Heart right ventricle (tissue), 16 donors: ENCODE data around the gene NFIL3. TPM values are rescaled to one million over a fixed set of nuclear protein-coding genes. Genes with fewer than 3 reads are reported as not detected.
A peak's percentile ranks its signal among the peaks of the same experiment; 100 is the strongest.
"Not testable (repeated sequence)": the region's sequence is repeated elsewhere in the genome, so short reads cannot be mapped to it uniquely, and the experiment has no call there.

Experiments used
- ATAC-seq, 8 donors: fragments of 200-7000 bp; cut with Tn5 transposase; one replicate each; pipeline ENCODE4 v1.9.1; 2020; ENCODE audit warnings: mild to moderate bottlenecking in 8 of 8, moderate library complexity in 8 of 8, moderate number of reproducible peaks in 1 of 8
- DNase-seq, 2 donors: peaks; one replicate each; pipeline ENCODE4 v3.0.0-alpha.2; 2020
- H3K27ac ChIP-seq, 10 donors: fragments of 200-600 bp; sonication (generic) in 2 of 10; one replicate each; pipeline versions ENCODE4 v1.5.0 to v1.8.0; 2020 to 2022; ENCODE audit warnings: mild to moderate bottlenecking in 3 of 10
- H3K27me3 ChIP-seq, 7 donors: fragments of 200-600 bp; one replicate each; pipeline ENCODE4 v1.8.0; 2021 to 2022; ENCODE audit warnings: mild to moderate bottlenecking in 2 of 7
- H3K36me3 ChIP-seq, 9 donors: fragments of 200-600 bp; sonication (generic) in 1 of 9; one replicate each; pipeline versions ENCODE4 v1.5.0 to v1.8.0; 2020 to 2022; ENCODE audit warnings: mild to moderate bottlenecking in 2 of 9
- H3K4me1 ChIP-seq, 9 donors: fragments of 200-600 bp; sonication (generic) in 1 of 9; one replicate each; pipeline versions ENCODE4 v1.5.0 to v1.8.0; 2020 to 2022; ENCODE audit warnings: mild to moderate bottlenecking in 4 of 9
- H3K4me3 ChIP-seq, 10 donors: fragments of 200-600 bp; sonication (generic) in 2 of 10; one replicate each; pipeline versions ENCODE4 v1.5.0 to v1.8.0; 2020 to 2022; ENCODE audit warnings: mild to moderate bottlenecking in 7 of 10, moderate library complexity in 2 of 10
- H3K9me3 ChIP-seq, 11 donors: fragments of 200-600 bp in 10 of 11; sonication (generic) in 2 of 11; one replicate each; pipeline versions ENCODE4 v1.5.0 to v1.8.0; 2013 to 2022; ENCODE audit warnings: mild to moderate bottlenecking in 2 of 11, control low read depth in 1 of 11, moderate library complexity in 1 of 11
- CTCF ChIP-seq, 9 donors: fragments of 200-600 bp; sonication (generic) in 2 of 9; IDR thresholded peaks; one replicate each; pipeline versions ENCODE4 v1.5.0 to v1.8.0; 2021 to 2022; ENCODE audit warnings: antibody characterized with exemption in 9 of 9, mild to moderate bottlenecking in 5 of 9, moderate library complexity in 1 of 9
- WGBS, 2 donors: extraction: QIAGEN DNeasy Blood & Tissue Kit; methylation state at CpG; one replicate each; pipeline ENCODE4 v1.1.7; 2013; ENCODE audit warnings: inconsistent platforms in 1 of 2; 5-methylcytosine and 5-hydroxymethylcytosine counted together
- intact Hi-C, 10 donors: fragments of 100-400 bp; cut with DNase I; formaldehyde crosslinking; loops; one replicate each; pipeline versions ENCODE4 v1.11.1 to v1.14.2; 2022
- long read RNA-seq, 3 donors: library from polyadenylated mRNA; unstranded; transcript quantifications; one replicate each; pipeline ENCODE4 v2.0.0, GENCODE V29; 2020 to 2021
- polyA plus RNA-seq, 2 donors: library from polyadenylated mRNA; stranded (reverse); fragments of 200-250 nt; gene quantifications; one replicate each; pipeline ENCODE4 v1.2.3, GENCODE V29; 2013
- total RNA-seq, 10 donors: library from RNA; stranded (reverse); fragmentation: NEBNext Ultra II Directional in 3 of 10; extraction: Animal tissue kit (Norgen Biotek cat#: 25700) in 3 of 10; gene quantifications; one replicate each; pipeline versions ENCODE4 v1.2.1 to v1.2.4, GENCODE V29; 2021 to 2023
- donor health status: Arrhythmogenic right ventricular cardiomyopathy.
- donor health status: ischemic (EF 13 %, LVEDD 7.1; RV severe dilation, severe dysfunction).
- donor health status: healthy with polysubstance abuse.
- donor health status: DM: no; HTN: yes; CAD: no.
- donor health status: DM: no; HTN: no; CAD: no.
- donor health status: ischemic (EF 25% LVEDD 6.9; RV normal size, moderate dysfunction).
- donor health status: ischemic (EF 25% LVEDD 5.7; RV mildly dilated, moderate dysfunction).
- donor health status: healthy.
- donor health status: DM: yes; HTN: yes; CAD: no.
- donor health status: Ischemic cardiomyopathy.
- donor health status: ischemic (EF 35%, LVEDD 5.7; RV mildly dilated, moderate dysfunction).
- donor health status: nonischemic (EF 11% LVEDD 7.7; RV severe dilation, severe dysfunction).
- donor health status: DM: yes; HTN: yes; CAD: no.
- donor health status: PGD.
- donor health status: ischemic (EF 29% LVEDD 5.4; RV normal size, mild dysfunction).
- donor health status: nonischemic (EF 23%, LVEDD 6.1; RV moderate dilation, normal function).

NFIL3 gene
- 10 to 100 TPM; 18.6 to 88.0 (median 30.5) TPM for total RNA-seq
- polyA plus RNA-seq, result 10 to 100 TPM; 10.8 to 24.7 TPM
- long read RNA-seq, donor 1, transcript NFIL3-201 (2 exons, 2,085 nt), result major isoform, 42 of 53 reads
- long read RNA-seq, donor 1, partial matches to known transcripts, result 0 of 53 reads
- long read RNA-seq, donor 1, other reads (novel, unspliced or antisense), result 11 of 53 reads
- long read RNA-seq, donor 2, transcript NFIL3-201 (2 exons, 2,085 nt), result major isoform, 41 of 46 reads
- long read RNA-seq, donor 2, partial matches to known transcripts, result 0 of 46 reads
- long read RNA-seq, donor 2, other reads (novel, unspliced or antisense), result 5 of 46 reads
- long read RNA-seq, donor 3, transcript NFIL3-201 (2 exons, 2,085 nt), result major isoform, 45 of 108 reads
- long read RNA-seq, donor 3, partial matches to known transcripts, result 9 of 108 reads
- long read RNA-seq, donor 3, other reads (novel, unspliced or antisense), result 54 of 108 reads

DNA sequence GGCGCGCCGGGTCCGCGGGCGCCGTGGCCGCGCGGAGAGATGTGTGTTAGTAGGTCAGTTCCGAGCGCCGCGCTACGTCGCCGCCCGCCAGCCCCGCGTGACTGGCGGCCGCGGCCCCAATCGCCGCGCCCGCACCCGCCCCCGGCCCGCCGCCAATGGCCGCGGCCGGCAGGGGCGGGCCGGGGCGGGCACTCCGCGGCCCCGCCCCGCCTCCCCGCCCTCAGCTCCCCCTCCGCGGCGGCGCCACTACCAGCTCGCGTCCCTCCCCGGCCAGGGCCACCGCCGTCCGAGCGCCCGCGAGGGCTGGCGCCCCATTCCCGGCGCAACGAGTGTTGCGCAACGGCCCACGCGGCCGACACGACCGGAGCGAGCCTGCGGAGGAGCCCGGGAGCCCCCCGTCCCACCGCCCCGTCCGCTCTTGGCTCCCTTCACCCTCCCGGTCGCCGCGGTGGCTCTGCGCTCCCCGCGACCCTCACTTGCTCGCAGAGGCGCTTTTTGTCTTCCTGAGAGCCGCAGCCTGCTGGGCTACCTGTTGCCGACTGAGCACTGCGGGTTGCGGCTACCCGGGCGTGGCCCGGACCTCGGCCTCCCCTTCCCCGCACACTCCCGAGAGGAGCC lies at the start of gene NFIL3:
Gene NFIL3 (minus strand): TSS at position 48 of the 618 bp plus-strand sequence. CDS start 13,098 bp downstream, outside the sequence.
- peaks cover 0 to 73% (median 26%) of the 10 kb centered on the region in 9 donors for H3K4me1 ChIP-seq
- WGBS, 2 donors, result 0 to 1% methylated on average over 37 to 91 of the region's 92 CpGs
- H3K27ac ChIP-seq, result peak within 1 kb of the TSS; percentile 89 to 99 (median 96)
- intact Hi-C loops, result loop anchor here in 8 of 10 donors (1.0 to 10.0 kb wide), 16 partner anchors 62 to 499 kb away; partner anchors contain the start of gene AUH (in 4 of the 8)
- H3K36me3 ChIP-seq, result no peaks in the 10 kb centered on the region
- no peaks in the 10 kb centered on the region for H3K9me3 ChIP-seq
- peak within 1 kb of the TSS; percentile 48 to 98 (median 85) for H3K4me3 ChIP-seq
- ATAC-seq (peak; percentile 70 to 92 (median 84)), DNase-seq (peak; percentile 75 to 87)
- no peak for TF ChIP-seq CTCF (IDR thresholded peaks at IDR 0.05)
- no peaks in the 10 kb centered on the region for H3K27me3 ChIP-seq

GRCh38 chr9:91471524-91471923 lies 47.9 kb upstream of the NFIL3 start:
- H3K36me3 ChIP-seq, DNase-seq, ATAC-seq, H3K4me3 ChIP-seq, intact Hi-C loops, H3K27me3 ChIP-seq, H3K27ac ChIP-seq, H3K4me1 ChIP-seq: not testable (repeated sequence)
- WGBS, 2 donors, result 87 to 88% methylated on average over 3 of the region's 3 CpGs
- peaks cover 0 to 18% (median 0%) of the 10 kb centered on the region in 11 donors for H3K9me3 ChIP-seq

GRCh38 chr9:91465420-91465819 lies 41.8 kb upstream of the NFIL3 start:
- WGBS, 2 donors, result 79 to 86% methylated on average over 2 of the region's 2 CpGs
- Histone ChIP-seq H3K27ac (no peak overlapping the region), H3K9me3 (peaks cover 0 to 27% (median 4%) of the 10 kb centered on the region in 11 donors), H3K36me3 (no peaks in the 10 kb centered on the region), H3K4me1 (no peaks in the 10 kb centered on the region), H3K27me3 (no peaks in the 10 kb centered on the region), H3K4me3 (no peak overlapping the region)
- DNase-seq (no peak), ATAC-seq (no peak)
- intact Hi-C loops, result no loop called here
- no peak for TF ChIP-seq CTCF (IDR thresholded peaks at IDR 0.05)

GRCh38 chr9:91458906-91459305 lies 35.3 kb upstream of the NFIL3 start:
- no peak for DNase-seq

More at GRCh38 chr9:91458906-91459305, 35.3 kb upstream of the NFIL3 start:
- Histone ChIP-seq H3K4me1 (no peaks in the 10 kb centered on the region), H3K27me3 (no peaks in the 10 kb centered on the region), H3K27ac (no peak overlapping the region), H3K9me3 (peaks cover 0 to 6% (median 0%) of the 10 kb centered on the region in 11 donors), H3K4me3 (no peak overlapping the region), H3K36me3 (no peaks in the 10 kb centered on the region)
- no peak for ATAC-seq
- 84 to 85% methylated on average over 2 of the region's 2 CpGs for WGBS, 2 donors
- TF ChIP-seq CTCF (IDR thresholded peaks at IDR 0.05), result no peak
- intact Hi-C loops, result loop anchor here in 1 of 10 donors (10.0 kb wide), 1 partner anchor 66 kb away; no protein-coding TSS in a partner anchor
